Endothelial cell of umbilical vein (primary cell): ENCODE measurements around the gene PEMT.

Source experiments
- CTCF ChIP-seq, 2 donors: IDR thresholded peaks; 1 replicate in 1 of 2; 2 replicates in 1 of 2; pipeline ENCODE4 v1.5.1; 2011; ENCODE audit warnings: low read length in 2 of 2, mild to moderate bottlenecking in 2 of 2, moderate library complexity in 2 of 2, control low read depth in 1 of 2, inconsistent platforms in 1 of 2, low read depth in 1 of 2; ENCODE audit not compliant: insufficient read depth in 1 of 2; ENCODE audit errors: extremely low read depth in 1 of 2
- EZH2 ChIP-seq: IDR thresholded peaks from 2 replicates; pipeline ENCODE4 v1.6.1; 2012; ENCODE audit warnings: borderline replicate concordance, low read depth, mild to moderate bottlenecking, moderate library complexity, low read length, inconsistent platforms; ENCODE audit not compliant: severe bottlenecking
- FOS ChIP-seq: IDR thresholded peaks from 2 replicates; pipeline ENCODE4 v1.6.1; 2011; ENCODE audit warnings: mild to moderate bottlenecking, low read length, moderate library complexity, borderline replicate concordance; ENCODE audit not compliant: insufficient read depth
- JUN ChIP-seq: IDR thresholded peaks from 2 replicates; pipeline ENCODE4 v1.6.1; 2011; ENCODE audit warnings: borderline replicate concordance, low read depth; ENCODE audit not compliant: insufficient read length, insufficient read depth
- MAX ChIP-seq: IDR thresholded peaks from 2 replicates; pipeline ENCODE4 v1.6.1; 2011; ENCODE audit not compliant: insufficient read depth, insufficient read length
- POLR2A ChIP-seq: IDR thresholded peaks from 2 replicates; pipeline ENCODE4 v1.6.1; 2012; ENCODE audit warnings: low read depth, mild to moderate bottlenecking, control low read depth, low read length
- POLR2AphosphoS5 ChIP-seq: IDR thresholded peaks from 2 replicates; pipeline ENCODE4 v1.6.1; 2012; ENCODE audit warnings: low read depth, mild to moderate bottlenecking, control low read depth, low read length, moderate library complexity; ENCODE audit not compliant: insufficient read depth

- TF ChIP-seq CTCF (IDR thresholded peaks at IDR 0.05; ENCODE audit: extremely low read depth in 1 of 2, insufficient read depth in 1 of 2, low read depth in 1 of 2, low read length in 2 of 2) (no peak), FOS (no peak), EZH2 (no peak), POLR2A (peak; percentile 84), JUN (no peak), POLR2AphosphoS5 (peak; percentile 77), MAX (peak; percentile 39)
Observed at GRCh38 chr17:17591355-17592298, at the start of gene PEMT.
